DMS53 (cell line): ENCODE data around the gene ZSCAN16.

Experiments used
- DNase-seq: peaks from one replicate; lab custom pipeline; 2025; lab: John Stamatoyannopoulos, UW

The ZSCAN16 gene

DNA sequence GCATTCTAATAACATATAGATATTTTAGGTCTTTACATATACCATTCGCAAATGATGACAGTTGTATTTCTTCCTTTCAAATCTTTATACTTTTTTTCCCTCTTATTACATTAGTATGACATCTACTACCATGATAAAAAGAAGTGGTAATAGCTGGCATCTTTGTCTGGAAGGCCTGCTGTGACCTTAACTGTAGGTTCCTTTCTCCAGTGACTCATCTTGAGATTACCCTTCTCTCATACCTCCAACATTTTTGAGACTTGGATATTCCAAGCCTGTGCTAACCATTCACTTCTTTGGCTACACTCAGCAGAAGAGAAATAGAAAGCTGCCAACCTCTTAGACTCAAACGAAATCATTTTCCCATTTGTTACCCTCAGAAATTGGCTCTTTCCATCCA is 47.6 kb downstream of the ZSCAN16 start:
- DNase-seq, result no peak

DNA sequence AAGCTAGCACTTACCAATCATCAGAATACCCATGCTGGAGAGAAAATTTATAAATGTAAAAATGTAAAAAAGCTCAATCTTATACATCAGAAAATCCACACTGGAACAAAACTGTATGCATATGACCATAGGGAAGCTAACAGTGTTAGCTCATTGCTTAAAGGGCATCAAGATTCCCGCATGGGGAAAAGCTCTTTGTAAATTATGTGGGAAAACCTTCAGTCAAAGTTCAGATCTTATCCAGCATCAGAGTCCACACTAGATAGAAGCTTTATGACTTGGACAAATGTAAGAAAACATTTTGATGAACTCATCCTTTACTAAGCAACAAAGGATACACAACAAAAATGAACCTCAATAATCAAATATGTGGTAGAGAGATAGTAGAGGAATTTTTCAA is 52.0 kb downstream of the ZSCAN16 start:
- no peak for DNase-seq
